ENCODE measurements around the gene DRGX.

The DRGX gene

GRCh38 chr10:49385939-49386922, 9.7 kb downstream of the DRGX start:
- Histone ChIP-seq H4K91ac (ENCODE audit: low read length) (no peak overlapping the region), H3K9me3 (ENCODE audit: control insufficient read depth, low read length) (no peaks in the 10 kb centered on the region), H2AFZ (ENCODE audit: low read depth, low read length) (no peak overlapping the region), H2BK5ac (ENCODE audit: low read depth, low read length, poor library complexity, severe bottlenecking) (no peak overlapping the region), H3K27me3 (ENCODE audit: control insufficient read depth in 1 of 2, insufficient read depth in 1 of 2, low read length in 2 of 2) (peaks cover 18 to 62% of the 10 kb centered on the region in 2 experiments), H3K27ac (ENCODE audit: low read length, poor library complexity, severe bottlenecking) (no peak overlapping the region), H2BK15ac (ENCODE audit: low read depth, poor library complexity, severe bottlenecking) (no peak overlapping the region), H4K8ac (ENCODE audit: low read length) (no peak overlapping the region), H3K4me2 (ENCODE audit: low read length, poor library complexity, severe bottlenecking) (no peak overlapping the region), H2AK5ac (ENCODE audit: low read length, severe bottlenecking) (no peak overlapping the region), H3K4ac (ENCODE audit: low read depth in 1 of 2, low read length in 2 of 2) (no peak overlapping the region), H3K36me3 (ENCODE audit: control insufficient read depth in 1 of 2, insufficient read depth in 2 of 2, low read depth in 1 of 2, low read length in 2 of 2) (no peaks in the 10 kb centered on the region), H2BK120ac (ENCODE audit: low read depth, low read length) (no peak overlapping the region), H3K79me1 (replicated peaks; ENCODE audit: low read length, poor library complexity, severe bottlenecking) (no peaks in the 10 kb centered on the region), H2BK12ac (ENCODE audit: low read length in 2 of 2) (no peak overlapping the region), H3K23ac (ENCODE audit: low read length in 2 of 2) (no peak overlapping the region), H3K14ac (ENCODE audit: low read length in 2 of 2) (no peak overlapping the region), H3K4me3 (ENCODE audit: insufficient read depth in 1 of 2, low read depth in 1 of 2, low read length in 2 of 2) (no peak overlapping the region), H3K9ac (ENCODE audit: low read length) (no peak overlapping the region), H3K4me1 (ENCODE audit: control insufficient read depth, insufficient read depth, low read depth, low read length) (peaks cover 2% of the 10 kb centered on the region), H3K18ac (ENCODE audit: low read depth in 1 of 2, low read length in 2 of 2) (no peak overlapping the region)
- no peak for DNase-seq
- 76% methylated on average over 22 of the region's 22 CpGs for WGBS

DNA sequence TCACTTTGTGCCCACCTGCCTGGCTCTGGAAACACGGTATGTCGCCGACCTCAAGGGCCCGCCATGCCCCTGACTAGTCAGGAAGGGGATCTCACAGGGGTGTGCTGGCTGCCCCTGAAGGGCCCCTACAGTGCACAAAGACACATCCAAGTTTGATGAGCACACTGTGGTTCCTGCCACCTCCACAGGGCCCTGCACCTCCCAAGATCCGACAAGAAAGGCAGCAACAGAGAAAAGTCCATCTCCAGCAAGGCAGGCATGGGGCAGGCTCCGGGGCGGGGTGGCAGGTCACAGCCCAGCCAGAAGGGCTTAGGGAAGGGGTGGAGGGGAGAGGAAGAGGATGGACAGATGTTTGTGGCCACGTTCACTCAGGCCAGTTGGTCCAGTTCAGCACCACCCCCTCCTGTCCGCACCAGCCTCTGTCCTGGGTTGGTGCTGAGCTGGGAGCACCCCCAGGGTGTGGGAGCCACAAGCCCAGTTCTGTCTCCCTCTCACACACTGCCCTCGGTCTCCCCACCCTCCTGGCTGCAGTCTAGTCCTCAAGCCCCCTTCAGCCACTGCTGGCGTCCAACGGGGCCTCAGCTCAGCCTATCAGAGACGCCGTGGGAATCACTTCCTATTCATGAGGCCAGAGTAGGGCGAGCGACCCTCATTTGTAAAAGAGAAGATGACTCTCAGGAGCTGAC, 11.5 kb downstream of the DRGX start:
- no peak overlapping the region for H3K23ac ChIP-seq (ENCODE audit: low read length in 2 of 2)
- H2AK5ac ChIP-seq (ENCODE audit: low read length, severe bottlenecking) = no peak overlapping the region
- H3K4me3 ChIP-seq (ENCODE audit: insufficient read depth in 1 of 2, low read depth in 1 of 2, low read length in 2 of 2) = no peak overlapping the region
- H3K27me3 ChIP-seq (ENCODE audit: control insufficient read depth in 1 of 2, insufficient read depth in 1 of 2, low read length in 2 of 2) = peaks cover 8 to 62% of the 10 kb centered on the region in 2 experiments
- no peak overlapping the region for H3K4ac ChIP-seq (ENCODE audit: low read depth in 1 of 2, low read length in 2 of 2)
- DNase-seq = no peak
- peaks cover 2% of the 10 kb centered on the region for H3K4me1 ChIP-seq (ENCODE audit: control insufficient read depth, insufficient read depth, low read depth, low read length)
- H3K9me3 ChIP-seq (ENCODE audit: control insufficient read depth, low read length) = no peaks in the 10 kb centered on the region
- WGBS = 73% methylated on average over 16 of the region's 16 CpGs
- H2BK12ac ChIP-seq (ENCODE audit: low read length in 2 of 2) = no peak overlapping the region
- H3K9ac ChIP-seq (ENCODE audit: low read length) = no peak overlapping the region
- no peak overlapping the region for H2BK5ac ChIP-seq (ENCODE audit: low read depth, low read length, poor library complexity, severe bottlenecking)
- H2BK120ac ChIP-seq (ENCODE audit: low read depth, low read length) = no peak overlapping the region
- H2AFZ ChIP-seq (ENCODE audit: low read depth, low read length) = no peak overlapping the region
- no peak overlapping the region for H3K27ac ChIP-seq (ENCODE audit: low read length, poor library complexity, severe bottlenecking)
- no peak overlapping the region for H2BK15ac ChIP-seq (ENCODE audit: low read depth, poor library complexity, severe bottlenecking)
- no peak overlapping the region for H3K4me2 ChIP-seq (ENCODE audit: low read length, poor library complexity, severe bottlenecking)
- H3K18ac ChIP-seq (ENCODE audit: low read depth in 1 of 2, low read length in 2 of 2) = no peak overlapping the region
- no peak overlapping the region for H4K8ac ChIP-seq (ENCODE audit: low read length)
- no peaks in the 10 kb centered on the region for H3K79me1 ChIP-seq (replicated peaks; ENCODE audit: low read length, poor library complexity, severe bottlenecking)
- no peaks in the 10 kb centered on the region for H3K36me3 ChIP-seq (ENCODE audit: control insufficient read depth in 1 of 2, insufficient read depth in 2 of 2, low read depth in 1 of 2, low read length in 2 of 2)
- no peak overlapping the region for H3K14ac ChIP-seq (ENCODE audit: low read length in 2 of 2)
- H4K91ac ChIP-seq (ENCODE audit: low read length) = no peak overlapping the region

DNA sequence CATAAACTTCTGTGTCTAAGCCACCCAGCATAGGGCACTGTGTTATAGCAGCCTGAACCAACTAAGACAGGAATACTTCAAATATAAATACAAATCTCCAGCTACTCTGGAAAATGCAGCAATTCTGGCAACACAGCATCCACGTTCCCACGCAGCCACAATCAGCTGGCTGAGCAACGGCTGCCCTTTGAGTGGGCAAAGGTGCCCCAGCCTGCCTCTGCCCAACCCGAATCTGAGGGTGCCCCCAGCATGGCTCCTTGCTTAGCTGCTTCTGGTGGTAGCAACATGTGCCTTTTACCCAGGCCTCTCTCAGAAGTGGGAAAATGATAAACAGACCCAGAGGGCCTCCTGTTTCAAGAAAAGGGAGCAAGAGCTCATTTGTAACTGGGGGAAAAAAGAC, 12.0 kb downstream of the DRGX start:
- peaks cover 2% of the 10 kb centered on the region for H3K4me1 ChIP-seq (ENCODE audit: control insufficient read depth, insufficient read depth, low read depth, low read length)

GRCh38 chr10:49382826-49383225, 13.1 kb downstream of the DRGX start:
- no peak overlapping the region for H3K4ac ChIP-seq (ENCODE audit: low read depth in 1 of 2, low read length in 2 of 2)
- H3K27me3 ChIP-seq (ENCODE audit: control insufficient read depth in 1 of 2, insufficient read depth in 1 of 2, low read length in 2 of 2) = peaks cover 4 to 71% of the 10 kb centered on the region in 2 experiments
- no peak overlapping the region for H3K18ac ChIP-seq (ENCODE audit: low read depth in 1 of 2, low read length in 2 of 2)
- H3K79me1 ChIP-seq (replicated peaks; ENCODE audit: low read length, poor library complexity, severe bottlenecking) = no peaks in the 10 kb centered on the region
- H3K27ac ChIP-seq (ENCODE audit: low read length, poor library complexity, severe bottlenecking) = no peak overlapping the region
- H3K4me2 ChIP-seq (ENCODE audit: low read length, poor library complexity, severe bottlenecking) = no peak overlapping the region
- H2AFZ ChIP-seq (ENCODE audit: low read depth, low read length) = no peak overlapping the region
- no peak for DNase-seq
- no peaks in the 10 kb centered on the region for H3K36me3 ChIP-seq (ENCODE audit: control insufficient read depth in 1 of 2, insufficient read depth in 2 of 2, low read depth in 1 of 2, low read length in 2 of 2)
- H3K9ac ChIP-seq (ENCODE audit: low read length) = no peak overlapping the region
- H3K9me3 ChIP-seq (ENCODE audit: control insufficient read depth, low read length) = no peaks in the 10 kb centered on the region
- H2BK120ac ChIP-seq (ENCODE audit: low read depth, low read length) = no peak overlapping the region
- H2AK5ac ChIP-seq (ENCODE audit: low read length, severe bottlenecking) = no peak overlapping the region
- H2BK5ac ChIP-seq (ENCODE audit: low read depth, low read length, poor library complexity, severe bottlenecking) = no peak overlapping the region
- H3K4me3 ChIP-seq (ENCODE audit: insufficient read depth in 1 of 2, low read depth in 1 of 2, low read length in 2 of 2) = no peak overlapping the region
- no peak overlapping the region for H2BK12ac ChIP-seq (ENCODE audit: low read length in 2 of 2)
- 89% methylated on average over 5 of the region's 5 CpGs for WGBS
- no peak overlapping the region for H2BK15ac ChIP-seq (ENCODE audit: low read depth, poor library complexity, severe bottlenecking)
- H4K8ac ChIP-seq (ENCODE audit: low read length) = no peak overlapping the region
- peaks cover 2% of the 10 kb centered on the region for H3K4me1 ChIP-seq (ENCODE audit: control insufficient read depth, insufficient read depth, low read depth, low read length)
- no peak overlapping the region for H3K23ac ChIP-seq (ENCODE audit: low read length in 2 of 2)
- H3K14ac ChIP-seq (ENCODE audit: low read length in 2 of 2) = no peak overlapping the region
- H4K91ac ChIP-seq (ENCODE audit: low read length) = no peak overlapping the region

More for the DNA sequence above, 12.0 kb downstream of the DRGX start:
- no peak overlapping the region for H2AFZ ChIP-seq (ENCODE audit: low read depth, low read length)
- DNase-seq = no peak
- H2BK15ac ChIP-seq (ENCODE audit: low read depth, poor library complexity, severe bottlenecking) = no peak overlapping the region
- 75% methylated on average over 4 of the region's 4 CpGs for WGBS
- no peaks in the 10 kb centered on the region for H3K9me3 ChIP-seq (ENCODE audit: control insufficient read depth, low read length)
- no peak overlapping the region for H3K9ac ChIP-seq (ENCODE audit: low read length)
- no peak overlapping the region for H3K23ac ChIP-seq (ENCODE audit: low read length in 2 of 2)
- no peak overlapping the region for H3K4ac ChIP-seq (ENCODE audit: low read depth in 1 of 2, low read length in 2 of 2)
- H2BK12ac ChIP-seq (ENCODE audit: low read length in 2 of 2) = no peak overlapping the region
- no peak overlapping the region for H2BK120ac ChIP-seq (ENCODE audit: low read depth, low read length)
- H2BK5ac ChIP-seq (ENCODE audit: low read depth, low read length, poor library complexity, severe bottlenecking) = no peak overlapping the region
- H2AK5ac ChIP-seq (ENCODE audit: low read length, severe bottlenecking) = no peak overlapping the region
- H3K14ac ChIP-seq (ENCODE audit: low read length in 2 of 2) = no peak overlapping the region
- H3K36me3 ChIP-seq (ENCODE audit: control insufficient read depth in 1 of 2, insufficient read depth in 2 of 2, low read depth in 1 of 2, low read length in 2 of 2) = no peaks in the 10 kb centered on the region
- H4K91ac ChIP-seq (ENCODE audit: low read length) = no peak overlapping the region
- H3K79me1 ChIP-seq (replicated peaks; ENCODE audit: low read length, poor library complexity, severe bottlenecking) = no peaks in the 10 kb centered on the region
- no peak overlapping the region for H4K8ac ChIP-seq (ENCODE audit: low read length)
- H3K18ac ChIP-seq (ENCODE audit: low read depth in 1 of 2, low read length in 2 of 2) = no peak overlapping the region
- H3K27me3 ChIP-seq (ENCODE audit: control insufficient read depth in 1 of 2, insufficient read depth in 1 of 2, low read length in 2 of 2) = peaks cover 7 to 63% of the 10 kb centered on the region in 2 experiments
- no peak overlapping the region for H3K4me2 ChIP-seq (ENCODE audit: low read length, poor library complexity, severe bottlenecking)
- no peak overlapping the region for H3K27ac ChIP-seq (ENCODE audit: low read length, poor library complexity, severe bottlenecking)
- H3K4me3 ChIP-seq (ENCODE audit: insufficient read depth in 1 of 2, low read depth in 1 of 2, low read length in 2 of 2) = no peak overlapping the region
